GM12801 (cell line): ENCODE results near the gene HCK.

Source experiments
- CTCF ChIP-seq: IDR thresholded peaks from one replicate; pipeline ENCODE4 v1.5.1; 2011; ENCODE audit warnings: control low read depth; ENCODE audit not compliant: insufficient read length; ENCODE audit errors: extremely low read depth

The HCK gene

DNA sequence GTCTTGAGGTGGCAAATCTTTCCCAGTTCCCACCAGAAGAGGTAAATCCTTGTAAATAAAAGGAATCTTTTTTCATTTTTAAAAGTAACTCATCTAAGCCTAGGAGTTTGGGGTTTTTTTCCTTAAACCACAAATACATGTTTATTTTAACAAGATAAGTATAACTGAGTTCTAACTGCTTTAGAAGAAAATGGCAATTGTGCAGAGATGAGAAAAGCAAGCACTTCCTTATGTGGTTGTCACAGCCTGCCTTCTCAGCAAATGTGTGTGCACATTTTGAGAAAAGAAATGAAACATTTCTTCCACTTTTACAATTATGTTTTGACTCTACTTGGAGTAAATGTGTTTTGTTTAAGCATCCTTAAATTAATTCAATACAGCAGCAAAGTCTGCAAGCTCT, 17.7 kb downstream of the HCK start:
- TF ChIP-seq CTCF: no peak

GRCh38 chr20:32070282-32070681, 18.2 kb downstream of the HCK start:
- no peak for TF ChIP-seq CTCF

- TF ChIP-seq CTCF: no peak
These were observed 18.7 kb downstream of the HCK start for GRCh38 chr20:32070690-32071213.

DNA sequence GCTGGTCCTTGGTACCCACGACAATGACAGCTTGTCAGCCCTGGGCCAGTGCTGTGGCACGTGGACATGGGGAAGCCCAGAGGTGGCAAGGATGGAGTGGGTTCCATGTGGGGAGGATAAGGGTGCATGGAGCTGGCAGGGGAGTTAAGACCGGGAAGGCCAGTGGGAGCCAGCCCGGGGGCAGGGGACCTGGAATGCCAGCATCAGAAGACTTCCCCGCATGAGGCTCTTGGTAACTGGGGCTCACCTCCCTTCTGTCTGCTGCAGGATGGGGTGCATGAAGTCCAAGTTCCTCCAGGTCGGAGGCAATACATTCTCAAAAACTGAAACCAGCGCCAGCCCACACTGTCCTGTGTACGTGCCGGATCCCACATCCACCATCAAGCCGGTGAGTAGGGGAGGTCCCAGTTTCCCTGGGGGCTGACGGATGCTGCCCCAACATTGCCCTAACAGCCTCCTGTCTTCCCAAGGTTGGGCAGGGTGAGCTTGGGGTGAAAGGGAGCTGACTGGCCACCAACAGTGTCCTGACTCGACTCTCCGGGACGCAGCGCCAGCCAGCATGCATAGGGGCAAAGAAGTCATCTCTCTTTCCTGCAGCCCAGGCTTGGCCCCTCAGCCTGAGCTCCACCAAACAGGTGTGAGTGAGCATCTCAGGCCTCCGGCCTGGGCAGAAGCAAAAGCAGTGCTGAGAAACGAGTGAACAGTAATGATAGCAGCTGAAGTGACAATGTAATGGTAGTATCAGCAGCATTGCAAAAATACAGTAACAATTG, 19.5 kb downstream of the HCK start:
- no peak for TF ChIP-seq CTCF

DNA sequence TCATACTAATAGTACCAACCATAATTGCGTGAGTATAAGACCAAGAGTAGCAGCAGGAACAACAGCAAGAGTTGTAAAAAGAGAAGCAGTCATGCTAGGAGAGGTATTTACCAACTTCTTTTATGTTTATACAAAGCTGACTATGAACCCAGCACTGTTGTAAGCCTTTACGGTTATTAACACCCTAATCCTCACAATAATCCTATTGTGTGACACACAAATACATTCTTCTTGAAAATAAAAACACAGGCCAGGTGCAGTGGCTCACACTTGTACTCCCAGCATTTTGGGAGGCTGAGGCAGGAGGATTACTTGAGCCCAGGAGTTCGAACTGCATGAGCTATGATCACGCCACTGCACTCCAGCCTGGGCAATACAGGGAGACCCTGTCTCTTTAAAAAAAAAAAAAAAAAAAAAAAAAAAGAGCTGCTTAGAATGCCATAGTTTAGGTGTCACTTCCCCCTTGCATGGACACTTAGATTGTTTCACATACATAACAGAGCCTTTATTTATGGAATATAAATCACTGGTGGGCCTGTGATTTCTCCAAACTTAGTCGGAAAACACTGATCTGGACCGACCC, 20.2 kb downstream of the HCK start:
- TF ChIP-seq CTCF: no peak

DNA sequence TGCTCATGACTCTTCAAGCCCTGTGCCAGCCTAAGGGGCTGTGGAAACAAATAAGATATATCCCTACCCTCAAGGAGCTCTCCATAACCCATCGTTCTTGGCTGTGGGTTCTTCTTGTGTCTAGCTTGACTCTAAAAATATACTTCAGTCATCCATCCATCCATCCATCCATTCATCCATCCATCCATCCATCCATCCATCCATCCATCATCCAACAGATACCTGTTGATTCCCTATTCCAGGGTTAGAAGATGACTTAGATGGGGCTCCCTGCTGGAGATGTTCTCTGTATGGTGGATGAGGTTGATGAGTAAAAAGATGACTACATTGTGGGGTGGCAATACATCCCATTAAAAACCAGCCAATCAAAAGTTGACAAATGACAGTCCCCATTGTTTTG, 23.5 kb downstream of the HCK start:
- no peak for TF ChIP-seq CTCF

DNA sequence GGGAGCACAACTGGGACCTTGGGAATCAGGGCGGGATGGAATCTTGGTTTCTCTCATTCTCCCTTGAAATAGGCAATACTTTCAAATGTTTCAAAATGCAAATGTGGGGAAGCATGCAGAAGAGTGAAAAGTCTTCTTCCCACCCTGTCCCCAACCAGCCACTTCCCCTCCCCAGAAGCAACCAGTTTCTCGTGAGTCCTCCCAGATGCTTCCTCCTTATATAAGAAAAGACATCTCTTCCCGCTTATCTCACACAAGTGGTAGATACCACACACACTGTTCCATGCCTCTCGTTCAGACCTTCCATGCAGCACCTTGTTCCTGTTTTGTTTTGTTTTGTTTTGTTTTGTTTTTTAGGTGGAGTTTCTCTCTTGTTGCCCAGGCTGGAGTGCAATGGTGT, 25.1 kb downstream of the HCK start:
- TF ChIP-seq CTCF: no peak
